Activated CD8-positive, alpha-beta T cell treated with anti-CD3 and anti-CD28 coated beads, Interleukin-2, amount 10 ng/mL, durations not matched to agents 7 days and 5 days (primary cell): ENCODE results near the gene RHEBL1. TPM values are rescaled to one million over a fixed set of nuclear protein-coding genes. Genes with fewer than 3 reads are reported as not detected.
A peak's percentile ranks its signal among the peaks of the same experiment; 100 is the strongest.

Experiments
- ATAC-seq: fragments of 150-1000 bp; cut with Tn5 transposase; one replicate; pipeline ENCODE4 v1.10.0; 2021; ENCODE audit warnings: moderate library complexity
- CTCF ChIA-PET: fragments of 350-600 bp; sonication (Branson Sonifier 250); formaldehyde crosslinking; loops from one replicate; lab custom pipeline; 2021; ENCODE audit warnings: antibody characterized with exemption; lab: Charles Lee
- POLR2A ChIA-PET: fragments of 350-600 bp; sonication (Branson Sonifier 250); formaldehyde crosslinking; loops from one replicate; lab custom pipeline; 2021; ENCODE audit warnings: antibody characterized with exemption; lab: Charles Lee
- DNase-seq: peaks from one replicate; pipeline ENCODE4 v3.0.0-alpha.2; 2020
- H3K27ac Mint-ChIP-seq: one replicate; pipeline ENCODE4 v1.8.0; 2021; ENCODE audit warnings: mild to moderate bottlenecking, mixed read lengths
- H3K27me3 Mint-ChIP-seq: one replicate; pipeline ENCODE4 v1.8.0; 2021; ENCODE audit warnings: low read depth, mixed read lengths
- H3K36me3 Mint-ChIP-seq: one replicate; pipeline ENCODE4 v1.8.0; 2021; ENCODE audit warnings: low read depth, mixed read lengths
- H3K4me1 Mint-ChIP-seq: one replicate; pipeline ENCODE4 v1.8.0; 2021; ENCODE audit warnings: low read depth, mixed read lengths
- H3K4me3 Mint-ChIP-seq: one replicate; pipeline ENCODE4 v1.8.0; 2021; ENCODE audit warnings: mild to moderate bottlenecking, mixed read lengths
- H3K9me3 Mint-ChIP-seq: one replicate; pipeline ENCODE4 v1.8.0; 2022; ENCODE audit warnings: mixed read lengths; ENCODE audit not compliant: insufficient read depth
- total RNA-seq, 2 experiments: library from RNA; stranded (reverse); gene quantifications; one replicate each; pipeline ENCODE4 v1.2.3, GENCODE V29; 2021

Gene RHEBL1
- total RNA-seq, 2 experiments from 2014 or later: 9.5 to 9.9 TPM

DNA sequence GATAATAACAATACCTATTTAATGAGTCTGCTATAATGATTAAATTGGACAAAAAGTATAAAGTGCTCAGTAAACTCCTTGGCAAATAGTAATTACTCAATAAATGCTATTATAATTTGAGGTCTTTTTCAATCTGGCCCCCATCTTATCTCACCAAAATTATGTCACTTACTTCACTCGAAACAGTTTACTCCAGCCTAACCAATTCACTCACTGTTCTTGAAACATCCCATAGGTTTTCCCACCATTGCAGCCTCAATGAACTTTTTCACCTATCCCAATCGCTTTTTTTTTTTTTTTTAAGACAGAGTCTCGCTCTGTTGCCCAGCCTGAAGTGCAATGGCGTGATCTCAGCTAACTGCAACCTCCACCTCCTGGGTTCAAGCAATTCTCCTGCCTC is 33.8 kb downstream of the RHEBL1 start:
- CTCF ChIA-PET: interaction anchor here (1.0 to 1.8 kb wide), 2 partner anchors 48 kb away, joined by 4 to 6 read pairs; no protein-coding TSS in a partner anchor
- peaks cover 54% of the 10 kb centered on the region for H3K36me3 Mint-ChIP-seq
- no peaks in the 10 kb centered on the region for H3K4me1 Mint-ChIP-seq
- H3K4me3 Mint-ChIP-seq: no peak overlapping the region
- POLR2A ChIA-PET: interaction anchor here (0.5 kb wide), 1 partner anchor 21 kb away, joined by 3 read pairs; no protein-coding TSS in a partner anchor
- no peaks in the 10 kb centered on the region for H3K9me3 Mint-ChIP-seq
- no peaks in the 10 kb centered on the region for H3K27me3 Mint-ChIP-seq
- no peak overlapping the region for H3K27ac Mint-ChIP-seq
- ATAC-seq (no peak), DNase-seq (no peak)

GRCh38 chr12:49034286-49034622 is 35.5 kb downstream of the RHEBL1 start:
- no peak overlapping the region for H3K27ac Mint-ChIP-seq
- H3K4me3 Mint-ChIP-seq: no peak overlapping the region
- no peaks in the 10 kb centered on the region for H3K27me3 Mint-ChIP-seq
- ChIA-PET POLR2A (no interaction called here), CTCF (interaction anchor here (0.9 to 1.0 kb wide), 2 partner anchors 11 to 46 kb away, joined by 3 to 4 read pairs; no protein-coding TSS in a partner anchor)
- H3K4me1 Mint-ChIP-seq: no peaks in the 10 kb centered on the region
- DNase-seq (no peak), ATAC-seq (no peak)
- H3K36me3 Mint-ChIP-seq: peaks cover 57% of the 10 kb centered on the region
- H3K9me3 Mint-ChIP-seq: no peaks in the 10 kb centered on the region

- Mint-ChIP-seq H3K36me3 (peaks cover 60% of the 10 kb centered on the region), H3K9me3 (no peaks in the 10 kb centered on the region), H3K4me1 (no peaks in the 10 kb centered on the region), H3K4me3 (no peak overlapping the region), H3K27ac (no peak overlapping the region), H3K27me3 (no peaks in the 10 kb centered on the region)
- ATAC-seq (no peak), DNase-seq (no peak)
- ChIA-PET CTCF (interaction anchor here (0.9 to 2.5 kb wide), 3 partner anchors 10 to 45 kb away, joined by 3 to 12 read pairs (median 4); no protein-coding TSS in a partner anchor), POLR2A (interaction anchor here (1.1 kb wide), 1 partner anchor 12 kb away, joined by 3 read pairs; no protein-coding TSS in a partner anchor)
These were observed 36.0 kb downstream of the RHEBL1 start for GRCh38 chr12:49033611-49034285.

GRCh38 chr12:49032679-49033447 is 36.9 kb downstream of the RHEBL1 start:
- H3K4me3 Mint-ChIP-seq: no peak overlapping the region
- DNase-seq (no peak), ATAC-seq (no peak)
- CTCF ChIA-PET: interaction anchor here (2.5 kb wide), 1 partner anchor 11 kb away, joined by 12 read pairs; no protein-coding TSS in a partner anchor
- no peaks in the 10 kb centered on the region for H3K4me1 Mint-ChIP-seq
- POLR2A ChIA-PET: interaction anchor here (1.1 kb wide), 1 partner anchor 13 kb away, joined by 3 read pairs; no protein-coding TSS in a partner anchor
- H3K9me3 Mint-ChIP-seq: no peaks in the 10 kb centered on the region
- no peaks in the 10 kb centered on the region for H3K27me3 Mint-ChIP-seq
- H3K27ac Mint-ChIP-seq: no peak overlapping the region
- peaks cover 62% of the 10 kb centered on the region for H3K36me3 Mint-ChIP-seq

GRCh38 chr12:49032276-49032675 is 37.5 kb downstream of the RHEBL1 start:
- H3K27me3 Mint-ChIP-seq: no peaks in the 10 kb centered on the region
- DNase-seq (no peak), ATAC-seq (no peak)
- no peak overlapping the region for H3K27ac Mint-ChIP-seq
- H3K9me3 Mint-ChIP-seq: no peaks in the 10 kb centered on the region
- H3K4me1 Mint-ChIP-seq: no peaks in the 10 kb centered on the region
- CTCF ChIA-PET: interaction anchor here (2.5 kb wide), 1 partner anchor 11 kb away, joined by 12 read pairs; no protein-coding TSS in a partner anchor
- POLR2A ChIA-PET: no interaction called here
- no peak overlapping the region for H3K4me3 Mint-ChIP-seq
- peaks cover 67% of the 10 kb centered on the region for H3K36me3 Mint-ChIP-seq

GRCh38 chr12:49031573-49032161 is 38.1 kb downstream of the RHEBL1 start:
- ATAC-seq: no peak
- CTCF ChIA-PET: interaction anchor here (2.5 kb wide), 1 partner anchor 12 kb away, joined by 12 read pairs; no protein-coding TSS in a partner anchor
- DNase-seq: no peak
- POLR2A ChIA-PET: interaction anchor here (0.7 kb wide), 1 partner anchor 15 kb away, joined by 3 read pairs; no protein-coding TSS in a partner anchor
- Mint-ChIP-seq H3K27ac (no peak overlapping the region), H3K9me3 (no peaks in the 10 kb centered on the region), H3K27me3 (no peaks in the 10 kb centered on the region), H3K4me3 (no peak overlapping the region), H3K4me1 (no peaks in the 10 kb centered on the region), H3K36me3 (peaks cover 63% of the 10 kb centered on the region)

- no peak for DNase-seq
- no peak for ATAC-seq
- peak overlapping the region; percentile 25 for H3K27ac Mint-ChIP-seq
- no peaks in the 10 kb centered on the region for H3K4me1 Mint-ChIP-seq
- H3K36me3 Mint-ChIP-seq: peaks cover 65% of the 10 kb centered on the region
- no peaks in the 10 kb centered on the region for H3K27me3 Mint-ChIP-seq
- CTCF ChIA-PET: interaction anchor here (0.9 to 2.6 kb wide), 5 partner anchors 11 to 33 kb away, joined by 3 to 12 read pairs (median 7); no protein-coding TSS in a partner anchor
- POLR2A ChIA-PET: interaction anchor here (0.7 kb wide), 1 partner anchor 14 kb away, joined by 3 read pairs; no protein-coding TSS in a partner anchor
- no peak overlapping the region for H3K4me3 Mint-ChIP-seq
- no peaks in the 10 kb centered on the region for H3K9me3 Mint-ChIP-seq
These were observed 38.8 kb downstream of the RHEBL1 start for GRCh38 chr12:49030714-49031572.

- CTCF ChIA-PET: interaction anchor here (0.9 to 2.6 kb wide), 4 partner anchors 10 to 34 kb away, joined by 3 to 8 read pairs (median 5); no protein-coding TSS in a partner anchor
- POLR2A ChIA-PET: interaction anchor here (1.0 to 1.2 kb wide), 2 partner anchors 10 to 17 kb away, joined by 3 to 4 read pairs; no protein-coding TSS in a partner anchor
- no peak overlapping the region for H3K4me3 Mint-ChIP-seq
These were observed 39.7 kb downstream of the RHEBL1 start for GRCh38 chr12:49030119-49030518.

DNA sequence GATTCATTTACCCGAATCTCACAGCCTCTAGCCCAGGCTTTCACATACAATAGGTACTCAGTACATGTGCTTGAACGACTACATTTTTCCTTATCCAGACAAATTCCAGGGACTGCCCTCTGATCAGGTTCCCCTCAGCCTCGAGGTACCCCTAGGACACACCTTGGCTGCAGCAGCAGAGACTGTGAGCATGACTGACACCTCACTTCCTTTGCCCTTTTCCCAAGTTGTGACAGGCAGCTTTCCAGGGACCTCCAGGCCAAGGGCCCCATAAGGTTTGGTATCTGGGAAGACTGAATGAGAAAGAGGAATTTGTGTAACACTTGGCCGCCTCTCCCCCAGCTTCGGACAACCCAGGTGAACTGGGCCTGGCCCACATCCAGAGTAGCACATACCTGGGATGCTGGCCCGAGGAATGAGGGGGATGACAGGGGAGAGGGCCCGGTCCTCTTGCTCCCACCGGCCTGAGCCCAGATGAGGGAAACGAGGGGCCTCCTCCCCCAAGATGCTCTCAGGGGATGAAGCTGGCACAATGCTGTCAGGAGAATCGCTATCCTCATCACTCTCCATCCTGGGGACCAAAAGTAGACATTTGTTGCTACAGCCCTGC is 41.0 kb downstream of the RHEBL1 start:
- ATAC-seq (no peak), DNase-seq (no peak)
- Mint-ChIP-seq H3K4me3 (no peak overlapping the region), H3K9me3 (no peaks in the 10 kb centered on the region), H3K36me3 (peaks cover 62% of the 10 kb centered on the region), H3K27ac (no peak overlapping the region), H3K27me3 (no peaks in the 10 kb centered on the region), H3K4me1 (no peaks in the 10 kb centered on the region)
- POLR2A ChIA-PET: interaction anchor here (1.2 kb wide), 1 partner anchor 9 kb away, joined by 4 read pairs; no protein-coding TSS in a partner anchor
- CTCF ChIA-PET: interaction anchor here (1.0 to 2.6 kb wide), 4 partner anchors 9 to 32 kb away, joined by 3 to 8 read pairs (median 6); no protein-coding TSS in a partner anchor

More at GRCh38 chr12:49030119-49030518, 39.7 kb downstream of the RHEBL1 start:
- H3K9me3 Mint-ChIP-seq: no peaks in the 10 kb centered on the region
- ATAC-seq (no peak), DNase-seq (no peak)
- no peaks in the 10 kb centered on the region for H3K4me1 Mint-ChIP-seq
- no peaks in the 10 kb centered on the region for H3K27me3 Mint-ChIP-seq
- peaks cover 63% of the 10 kb centered on the region for H3K36me3 Mint-ChIP-seq
- H3K27ac Mint-ChIP-seq: no peak overlapping the region

DNA sequence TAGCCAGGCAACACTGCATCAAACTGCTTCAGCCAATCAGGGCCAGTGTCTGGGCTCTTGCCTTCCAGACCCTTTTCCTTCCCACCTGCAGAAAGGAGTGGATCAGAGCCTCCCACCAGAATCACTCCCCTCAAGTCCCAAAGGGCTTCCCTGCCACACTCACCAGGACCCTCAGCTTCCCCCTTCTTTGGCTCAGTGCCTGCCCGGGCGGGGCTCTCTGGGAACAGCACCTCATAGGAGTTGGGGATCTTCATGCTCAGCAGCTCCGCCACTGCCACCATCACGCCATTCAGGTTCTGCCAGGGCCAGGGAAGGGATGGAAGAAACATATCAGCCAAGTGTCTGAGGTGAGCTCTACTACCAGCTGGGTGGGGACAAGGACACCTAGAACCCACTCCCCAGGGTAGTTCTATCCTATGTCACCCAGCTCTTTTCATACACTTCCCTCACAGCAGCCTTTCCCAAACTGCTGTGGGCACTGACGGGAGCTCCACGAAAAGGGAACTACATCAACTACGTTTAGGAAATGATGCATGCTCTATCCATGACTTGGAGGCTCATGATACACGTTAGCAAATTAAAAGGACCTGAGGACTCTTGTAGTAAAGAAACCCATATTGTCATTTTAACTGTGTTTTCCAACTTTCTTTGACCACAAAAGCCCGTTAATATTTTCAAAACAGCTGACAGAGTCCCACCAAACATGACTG is 41.8 kb downstream of the RHEBL1 start:
- no peaks in the 10 kb centered on the region for H3K4me1 Mint-ChIP-seq
- no peaks in the 10 kb centered on the region for H3K27me3 Mint-ChIP-seq
- DNase-seq (no peak), ATAC-seq (no peak)
- ChIA-PET POLR2A (no interaction called here), CTCF (interaction anchor here (1.0 to 2.6 kb wide), 3 partner anchors 8 to 31 kb away, joined by 3 to 8 read pairs (median 5); no protein-coding TSS in a partner anchor)
- no peaks in the 10 kb centered on the region for H3K9me3 Mint-ChIP-seq
- H3K27ac Mint-ChIP-seq: peak overlapping the region; percentile 57
- peaks cover 64% of the 10 kb centered on the region for H3K36me3 Mint-ChIP-seq
- no peak overlapping the region for H3K4me3 Mint-ChIP-seq
